Spleen (tissue), 11 donors: ENCODE data around the gene P2RX6. TPM values are rescaled to one million over a fixed set of nuclear protein-coding genes. Genes with fewer than 3 reads are reported as not detected.
"Not testable (repeated sequence)": the region's sequence is repeated elsewhere in the genome, so short reads cannot be mapped to it uniquely, and the experiment has no call there.

Experiments used
- DNase-seq: peaks from one replicate; pipeline ENCODE4 v3.0.0-alpha.2; 2020
- H3K27ac ChIP-seq, 8 donors: fragments of 200-600 bp; sonication (generic) in 7 of 8; 1 replicate in 4 of 8; 2 replicates in 4 of 8; pipeline versions ENCODE4 v1.5.0 to v1.8.0; 2016 to 2021; ENCODE audit warnings: inconsistent platforms in 4 of 8, mild to moderate bottlenecking in 4 of 8, moderate library complexity in 1 of 8
- H3K27me3 ChIP-seq, 7 donors: fragments of 200-600 bp; sonication (generic) in 6 of 7; replicated peaks in 1 of 7; 1 replicate in 4 of 7; 2 replicates in 3 of 7; pipeline versions ENCODE4 v1.5.0 to v1.8.0; 2016 to 2021; ENCODE audit warnings: inconsistent platforms in 3 of 7, mild to moderate bottlenecking in 1 of 7
- H3K36me3 ChIP-seq, 6 donors: fragments of 200-600 bp; sonication (generic) in 5 of 6; 1 replicate in 4 of 6; 2 replicates in 2 of 6; pipeline versions ENCODE4 v1.5.0 to v1.8.0; 2016 to 2021; ENCODE audit warnings: inconsistent platforms in 2 of 6
- H3K4me1 ChIP-seq, 6 donors: fragments of 200-600 bp; sonication (generic) in 5 of 6; 1 replicate in 3 of 6; 2 replicates in 3 of 6; pipeline versions ENCODE4 v1.5.0 to v1.8.0; 2016 to 2021; ENCODE audit warnings: inconsistent platforms in 3 of 6
- H3K4me3 ChIP-seq, 8 donors: fragments of 200-600 bp; sonication (generic) in 7 of 8; 1 replicate in 4 of 8; 2 replicates in 4 of 8; pipeline versions ENCODE4 v1.5.0 to v1.8.0; 2016 to 2021; ENCODE audit warnings: inconsistent platforms in 4 of 8, mild to moderate bottlenecking in 4 of 8, moderate library complexity in 2 of 8
- H3K9me3 ChIP-seq, 8 donors: fragments of 200-600 bp; sonication (generic) in 7 of 8; 1 replicate in 4 of 8; 2 replicates in 4 of 8; pipeline versions ENCODE4 v1.5.0 to v1.8.0; 2016 to 2021; ENCODE audit warnings: inconsistent platforms in 4 of 8
- POLR2A ChIP-seq, 3 donors: fragments of 450-650 bp; IDR thresholded peaks; one replicate each; pipeline ENCODE4 v1.5.1; 2017; ENCODE audit warnings: antibody characterized with exemption in 3 of 3, mild to moderate bottlenecking in 1 of 3
- POLR2AphosphoS5 ChIP-seq, 3 donors: sonication (generic); formaldehyde crosslinking; IDR thresholded peaks; one replicate each; pipeline ENCODE4 v1.5.1; 2017; ENCODE audit warnings: antibody characterized with exemption in 3 of 3
- WGBS, 5 donors: extraction: QIAGEN DNeasy Blood & Tissue Kit in 3 of 5; methylation state at CpG; one replicate each; pipeline versions ENCODE4 v1.1.5 to v1.1.7; 2013 to 2018; 5-methylcytosine and 5-hydroxymethylcytosine counted together
- intact Hi-C: fragments of 100-400 bp; cut with DNase I; formaldehyde crosslinking; loops from one replicate; pipeline ENCODE4 v1.15.0; 2023; ENCODE audit warnings: low total_unique reads
- polyA plus RNA-seq, 3 donors: library from polyadenylated mRNA; stranded (reverse); fragments of 200-250 nt; gene quantifications; one replicate each; pipeline ENCODE4 v1.2.1, GENCODE V29; 2013
- total RNA-seq, 7 donors: library from RNA; depleted of rRNA in 3 of 7; stranded (reverse); fragments of >200 nt in 3 of 7; fragmentation: NEBNext Ultra II Directional in 4 of 7; extraction: Animal tissue kit (Norgen Biotek cat#: 25700) in 4 of 7; gene quantifications; one replicate each; pipeline versions ENCODE4 v1.1.0 to v1.2.1, GENCODE V29; 2016 to 2021
- TF ChIP-seq, protein P1 (sequence below), 11 experiments: fragments of 200-600 bp in 7 of 11; fragments of 450-650 bp in 4 of 11; sonication (generic) in 4 of 11; IDR thresholded peaks in 8 of 11; conservative IDR thresholded peaks in 3 of 11; 1 replicate in 7 of 11; 2 replicates in 4 of 11; pipeline versions ENCODE4 v1.4.0 to v1.8.0; 2016 to 2021; ENCODE audit warnings: antibody characterized with exemption in 11 of 11, inconsistent platforms in 4 of 11, mild to moderate bottlenecking in 1 of 11
- donor health status: healthy with polysubstance abuse.
- donor health status: DM: no; HTN: no; CAD: no; lungs with moderate emphysema.
- donor health status: DM: no; HTN: no; CAD: no.
- donor health status: Bipolar disorder and iron deficiency.
- donor health status: healthy.
- donor health status: DM: no; HTN: no; CAD: no.
- donor health status: DM: yes; HTN: yes; CAD: no.

The P2RX6 gene
- total and polyA plus RNA-seq, 10 donors, result 0.86 to 14.4 (median 4.4) TPM

DNA sequence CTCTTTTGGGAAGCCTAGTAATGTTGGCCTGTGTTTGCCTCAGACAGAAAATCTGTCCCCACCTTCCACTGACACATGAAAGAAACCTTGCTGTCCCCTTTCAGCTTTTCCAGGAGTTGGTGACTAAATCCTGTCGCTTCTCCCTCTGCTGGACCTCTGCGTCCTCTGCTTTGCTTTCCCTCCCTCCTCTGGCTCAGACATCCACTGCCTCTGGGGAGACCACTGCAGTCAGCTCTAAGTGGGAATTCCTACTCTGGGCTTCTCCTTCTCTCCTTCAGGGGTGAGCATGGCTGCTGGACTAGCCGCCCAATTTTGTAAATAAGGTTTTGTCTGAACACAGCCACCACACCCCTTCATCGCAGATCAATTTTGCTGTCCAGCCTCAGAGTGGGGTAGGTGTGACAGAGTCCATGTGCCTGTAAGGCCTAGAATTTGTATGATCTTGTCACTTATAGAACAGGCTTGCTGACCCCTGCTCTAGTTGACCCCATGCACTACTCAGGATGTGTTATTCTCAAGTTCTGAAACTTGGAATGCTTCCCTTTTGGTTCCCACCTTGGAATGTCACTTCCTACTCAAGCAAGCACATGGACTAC, 53.8 kb downstream of the P2RX6 start:
- no peak for DNase-seq
- H3K4me3 ChIP-seq, result no peak overlapping the region
- H3K4me1 ChIP-seq, result no peaks in the 10 kb centered on the region
- H3K27me3 ChIP-seq, result no peaks in the 10 kb centered on the region
- TF ChIP-seq POLR2AphosphoS5 (IDR thresholded peaks at IDR 0.05), result no peak
- TF ChIP-seq, protein P1, sequence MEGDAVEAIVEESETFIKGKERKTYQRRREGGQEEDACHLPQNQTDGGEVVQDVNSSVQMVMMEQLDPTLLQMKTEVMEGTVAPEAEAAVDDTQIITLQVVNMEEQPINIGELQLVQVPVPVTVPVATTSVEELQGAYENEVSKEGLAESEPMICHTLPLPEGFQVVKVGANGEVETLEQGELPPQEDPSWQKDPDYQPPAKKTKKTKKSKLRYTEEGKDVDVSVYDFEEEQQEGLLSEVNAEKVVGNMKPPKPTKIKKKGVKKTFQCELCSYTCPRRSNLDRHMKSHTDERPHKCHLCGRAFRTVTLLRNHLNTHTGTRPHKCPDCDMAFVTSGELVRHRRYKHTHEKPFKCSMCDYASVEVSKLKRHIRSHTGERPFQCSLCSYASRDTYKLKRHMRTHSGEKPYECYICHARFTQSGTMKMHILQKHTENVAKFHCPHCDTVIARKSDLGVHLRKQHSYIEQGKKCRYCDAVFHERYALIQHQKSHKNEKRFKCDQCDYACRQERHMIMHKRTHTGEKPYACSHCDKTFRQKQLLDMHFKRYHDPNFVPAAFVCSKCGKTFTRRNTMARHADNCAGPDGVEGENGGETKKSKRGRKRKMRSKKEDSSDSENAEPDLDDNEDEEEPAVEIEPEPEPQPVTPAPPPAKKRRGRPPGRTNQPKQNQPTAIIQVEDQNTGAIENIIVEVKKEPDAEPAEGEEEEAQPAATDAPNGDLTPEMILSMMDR (IDR thresholded peaks at IDR 0.05 in 8 of 11, conservative IDR thresholded peaks at IDR 0.05 in 3 of 11), result no peak
- H3K27ac ChIP-seq, result no peak overlapping the region
- WGBS, 5 donors, result 80 to 93% (median 85%) methylated on average over 3 to 4 of the region's 4 CpGs
- intact Hi-C loops, result no loop called here
- H3K9me3 ChIP-seq, result no peaks in the 10 kb centered on the region
- H3K36me3 ChIP-seq, result no peaks in the 10 kb centered on the region

DNA sequence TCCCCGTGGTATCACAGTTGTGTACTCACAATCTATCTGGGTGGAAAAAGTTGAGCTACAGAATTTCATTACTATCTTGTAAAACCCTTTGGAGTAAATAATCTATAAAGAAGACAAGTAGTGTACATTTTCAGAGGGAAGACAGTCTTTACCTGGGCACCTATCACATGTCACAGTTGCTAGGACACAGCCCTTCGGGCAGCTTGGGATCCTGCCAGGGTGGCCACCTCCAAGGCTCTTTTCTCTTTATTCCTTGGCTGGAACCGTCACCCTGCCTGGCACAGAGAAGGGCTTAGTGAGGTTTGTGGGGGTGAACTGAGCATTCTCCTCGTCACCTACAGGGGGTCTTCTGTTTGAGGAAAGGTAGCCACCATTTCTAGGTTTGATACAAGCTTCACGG, 54.4 kb downstream of the P2RX6 start:
- no peak for TF ChIP-seq POLR2AphosphoS5 (IDR thresholded peaks at IDR 0.05)
- TF ChIP-seq POLR2A (IDR thresholded peaks at IDR 0.05), result no peak
- TF ChIP-seq, protein P1 (IDR thresholded peaks at IDR 0.05 in 8 of 11, conservative IDR thresholded peaks at IDR 0.05 in 3 of 11), result no peak
- Histone ChIP-seq H3K9me3 (no peaks in the 10 kb centered on the region), H3K36me3 (no peaks in the 10 kb centered on the region), H3K27ac (no peak overlapping the region), H3K27me3 (no peaks in the 10 kb centered on the region), H3K4me3 (no peak overlapping the region), H3K4me1 (no peaks in the 10 kb centered on the region)
- DNase-seq, result no peak
- 62 to 77% (median 66%) methylated on average over 4 to 5 of the region's 5 CpGs for WGBS, 5 donors
- intact Hi-C loops, result no loop called here

- Histone ChIP-seq H3K4me3 (no peak overlapping the region), H3K36me3 (no peaks in the 10 kb centered on the region), H3K9me3 (no peaks in the 10 kb centered on the region), H3K27ac (no peak overlapping the region), H3K27me3 (no peaks in the 10 kb centered on the region), H3K4me1 (no peaks in the 10 kb centered on the region)
- TF ChIP-seq POLR2A (IDR thresholded peaks at IDR 0.05) (no peak), POLR2AphosphoS5 (IDR thresholded peaks at IDR 0.05) (no peak)
- TF ChIP-seq, protein P1 (IDR thresholded peaks at IDR 0.05 in 8 of 11, conservative IDR thresholded peaks at IDR 0.05 in 3 of 11), result no peak
- intact Hi-C loops, result no loop called here
- WGBS, 5 donors, result 76 to 97% (median 88%) methylated on average over 13 to 17 of the region's 17 CpGs
- DNase-seq, result no peak
Measured at GRCh38 chr22:21070690-21071615, 56.0 kb downstream of the P2RX6 start.

GRCh38 chr22:21071796-21072195, 56.8 kb downstream of the P2RX6 start:
- H3K36me3 ChIP-seq, H3K4me1 ChIP-seq, H3K4me3 ChIP-seq, H3K27ac ChIP-seq, H3K27me3 ChIP-seq, DNase-seq, H3K9me3 ChIP-seq, intact Hi-C loops: not testable (repeated sequence)
- 79 to 84% (median 82%) methylated on average over 7 to 8 of the region's 8 CpGs for WGBS, 5 donors
